ENCODE results near the gene PHAF1.

DNA sequence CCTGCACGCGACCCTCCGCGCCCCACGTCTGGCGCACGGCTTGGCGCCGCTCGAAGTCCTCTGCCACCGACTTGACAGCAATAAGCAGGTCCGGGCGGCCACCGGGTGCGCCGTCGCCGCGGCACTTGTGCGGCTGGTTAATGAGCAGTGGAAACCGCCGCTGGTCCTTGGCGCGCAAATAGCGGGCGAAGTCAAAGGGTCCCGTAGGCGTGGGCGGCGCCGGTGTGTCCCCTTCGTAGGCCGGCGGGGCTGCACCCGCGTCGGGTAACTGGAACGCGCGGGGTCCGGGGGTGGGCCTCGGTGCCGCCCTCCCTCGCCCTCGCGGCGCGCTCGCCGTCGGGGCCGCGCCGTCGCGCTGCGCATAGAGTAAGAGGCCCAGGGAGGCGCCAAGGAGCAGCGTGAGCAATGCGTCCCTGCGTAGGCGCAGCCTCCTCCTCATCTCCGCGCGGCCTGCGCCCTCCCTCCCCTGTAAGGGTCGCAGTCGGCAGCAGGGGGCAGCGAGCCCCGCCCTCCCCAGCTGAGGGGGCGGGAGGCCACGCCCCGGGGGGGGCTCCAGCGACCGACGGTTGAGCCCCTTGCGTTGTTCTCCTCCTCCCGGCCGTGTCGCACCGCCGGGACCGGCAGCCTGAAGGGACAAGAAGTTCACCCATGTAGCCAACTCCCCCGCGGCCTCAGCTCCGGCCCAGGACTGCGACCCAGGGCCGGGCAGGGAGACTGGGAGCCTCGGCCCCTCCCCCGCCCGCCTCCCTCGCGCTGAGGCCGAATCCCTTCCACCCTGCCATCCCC lies 40.5 kb downstream of the PHAF1 start:
- TF ChIP-seq SP1 (IDR thresholded peaks at IDR 0.05; ENCODE audit: low read depth) = no peak
- TF ChIP-seq, protein P1, sequence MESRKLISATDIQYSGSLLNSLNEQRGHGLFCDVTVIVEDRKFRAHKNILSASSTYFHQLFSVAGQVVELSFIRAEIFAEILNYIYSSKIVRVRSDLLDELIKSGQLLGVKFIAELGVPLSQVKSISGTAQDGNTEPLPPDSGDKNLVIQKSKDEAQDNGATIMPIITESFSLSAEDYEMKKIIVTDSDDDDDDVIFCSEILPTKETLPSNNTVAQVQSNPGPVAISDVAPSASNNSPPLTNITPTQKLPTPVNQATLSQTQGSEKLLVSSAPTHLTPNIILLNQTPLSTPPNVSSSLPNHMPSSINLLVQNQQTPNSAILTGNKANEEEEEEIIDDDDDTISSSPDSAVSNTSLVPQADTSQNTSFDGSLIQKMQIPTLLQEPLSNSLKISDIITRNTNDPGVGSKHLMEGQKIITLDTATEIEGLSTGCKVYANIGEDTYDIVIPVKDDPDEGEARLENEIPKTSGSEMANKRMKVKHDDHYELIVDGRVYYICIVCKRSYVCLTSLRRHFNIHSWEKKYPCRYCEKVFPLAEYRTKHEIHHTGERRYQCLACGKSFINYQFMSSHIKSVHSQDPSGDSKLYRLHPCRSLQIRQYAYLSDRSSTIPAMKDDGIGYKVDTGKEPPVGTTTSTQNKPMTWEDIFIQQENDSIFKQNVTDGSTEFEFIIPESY (IDR thresholded peaks at IDR 0.05; ENCODE audit: extremely low read depth, insufficient replicate concordance, low read length) = no peak
